ENCODE data around the gene PIK3AP1.

DNA sequence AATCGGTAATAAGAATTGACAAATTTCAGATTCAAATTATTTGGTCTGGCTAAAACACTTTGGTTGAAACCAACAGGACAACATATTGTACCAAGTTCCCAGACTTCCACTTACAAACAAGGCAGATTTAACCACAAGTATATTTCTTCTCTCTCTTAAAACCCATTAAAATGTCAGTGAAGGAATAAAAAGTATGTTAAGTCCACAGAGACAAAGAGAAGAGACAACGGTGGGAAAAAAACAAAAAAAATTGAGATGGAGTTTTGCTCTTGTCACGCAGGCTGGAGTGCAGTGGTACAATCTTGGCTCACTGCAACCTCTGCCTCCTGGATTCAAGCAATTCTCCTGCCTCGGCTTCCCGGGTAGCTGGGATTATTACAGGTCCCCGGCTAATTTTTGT lies 149.8 kb downstream of the PIK3AP1 start:
- no peak for TF ChIP-seq POLR2A (IDR thresholded peaks at IDR 0.05)
- TF ChIP-seq, protein P1, sequence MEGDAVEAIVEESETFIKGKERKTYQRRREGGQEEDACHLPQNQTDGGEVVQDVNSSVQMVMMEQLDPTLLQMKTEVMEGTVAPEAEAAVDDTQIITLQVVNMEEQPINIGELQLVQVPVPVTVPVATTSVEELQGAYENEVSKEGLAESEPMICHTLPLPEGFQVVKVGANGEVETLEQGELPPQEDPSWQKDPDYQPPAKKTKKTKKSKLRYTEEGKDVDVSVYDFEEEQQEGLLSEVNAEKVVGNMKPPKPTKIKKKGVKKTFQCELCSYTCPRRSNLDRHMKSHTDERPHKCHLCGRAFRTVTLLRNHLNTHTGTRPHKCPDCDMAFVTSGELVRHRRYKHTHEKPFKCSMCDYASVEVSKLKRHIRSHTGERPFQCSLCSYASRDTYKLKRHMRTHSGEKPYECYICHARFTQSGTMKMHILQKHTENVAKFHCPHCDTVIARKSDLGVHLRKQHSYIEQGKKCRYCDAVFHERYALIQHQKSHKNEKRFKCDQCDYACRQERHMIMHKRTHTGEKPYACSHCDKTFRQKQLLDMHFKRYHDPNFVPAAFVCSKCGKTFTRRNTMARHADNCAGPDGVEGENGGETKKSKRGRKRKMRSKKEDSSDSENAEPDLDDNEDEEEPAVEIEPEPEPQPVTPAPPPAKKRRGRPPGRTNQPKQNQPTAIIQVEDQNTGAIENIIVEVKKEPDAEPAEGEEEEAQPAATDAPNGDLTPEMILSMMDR (IDR thresholded peaks at IDR 0.05 in 4 of 5, conservative IDR thresholded peaks at IDR 0.05 in 1 of 5): no peak

Measured in gastrocnemius medialis (tissue), 4 donors.